ENCODE measurements around the gene MEG3.
"Not testable (repeated sequence)": the region's sequence is repeated elsewhere in the genome, so short reads cannot be mapped to it uniquely, and the experiment has no call there.

The MEG3 gene

GRCh38 chr14:100789460-100790417, 36.2 kb upstream of the MEG3 start:
- no peak for DNase-seq

GRCh38 chr14:100790502-100791347, 35.2 kb upstream of the MEG3 start:
- DNase-seq, result no peak

DNA sequence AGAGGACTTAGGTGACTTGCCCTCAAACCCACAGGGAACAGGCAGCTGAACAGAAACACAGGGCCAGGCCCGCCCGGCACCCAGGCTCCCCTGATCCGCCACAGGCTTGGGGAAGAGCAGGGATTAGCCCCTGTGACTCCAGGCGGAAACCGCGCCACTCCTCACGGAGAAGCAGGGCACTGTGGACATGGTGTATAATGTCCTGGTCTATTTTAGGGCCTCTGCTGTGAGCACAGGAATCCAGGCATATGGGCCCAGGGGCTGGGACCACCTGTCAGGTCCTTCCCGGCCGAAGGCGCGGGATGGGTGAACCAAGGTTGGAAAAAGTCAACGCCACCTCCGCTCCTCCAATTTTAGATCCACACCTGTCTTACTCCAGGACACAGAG, 34.6 kb upstream of the MEG3 start:
- DNase-seq, result no peak

DNA sequence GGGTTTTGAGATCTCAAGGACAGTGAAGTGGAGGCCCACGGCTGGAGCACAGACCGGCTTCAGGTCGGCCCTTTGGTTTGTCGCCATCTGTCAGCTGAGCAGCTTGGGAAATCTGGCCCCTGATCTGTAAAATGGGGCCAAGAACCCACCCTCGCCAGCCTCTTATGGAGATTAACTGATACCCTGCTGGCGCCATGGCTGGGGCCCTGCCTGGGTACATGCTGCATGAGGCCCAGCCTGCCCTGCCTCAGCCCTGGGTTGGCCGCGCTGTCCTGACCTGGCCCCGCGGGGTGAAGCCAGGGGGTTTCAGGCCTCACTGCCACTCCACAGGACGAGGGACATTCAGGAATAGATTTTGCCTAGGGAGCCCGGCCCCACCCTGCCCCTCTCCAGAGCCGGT, 33.9 kb upstream of the MEG3 start:
- DNase-seq, result no peak

DNA sequence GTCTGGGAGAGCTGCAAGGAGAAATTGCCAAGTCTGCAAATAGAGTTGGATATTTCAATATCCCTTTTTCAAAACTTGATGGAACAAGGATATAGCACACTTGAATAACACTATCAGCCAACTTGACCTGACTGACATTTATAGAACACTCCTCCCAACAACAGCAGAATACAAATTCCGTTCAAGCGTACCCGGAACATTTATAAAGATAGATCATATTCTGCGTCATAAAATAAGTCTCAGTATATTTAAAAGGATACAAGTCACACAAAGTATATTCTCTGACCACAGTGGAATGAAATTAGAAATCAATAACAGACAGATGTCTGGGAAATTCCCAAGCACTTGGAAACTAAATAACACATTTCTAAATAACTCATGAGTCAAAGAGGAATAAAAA, 29.0 kb upstream of the MEG3 start:
- no peak for DNase-seq

DNA sequence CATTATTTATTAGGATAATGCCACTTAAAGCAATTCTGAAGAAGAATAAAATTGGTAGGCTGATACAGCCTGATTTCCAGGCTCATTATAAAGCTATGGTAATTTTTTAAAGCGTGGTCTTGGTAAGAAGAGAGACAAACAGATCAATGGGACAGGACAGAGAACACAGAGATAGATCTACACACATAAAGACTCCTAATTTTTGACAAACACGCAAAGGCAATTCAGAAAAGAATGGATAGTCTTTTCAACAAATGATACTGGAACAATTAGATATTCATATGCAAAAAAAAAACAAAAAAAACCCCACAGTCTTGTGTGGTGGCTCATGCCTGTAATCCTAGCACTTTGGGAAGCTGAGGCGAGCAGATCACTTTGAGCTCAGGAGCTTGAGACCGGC, 25.9 kb upstream of the MEG3 start:
- DNase-seq, result no peak

- not testable (repeated sequence) for DNase-seq
Observed at GRCh38 chr14:100801433-100801832, 24.5 kb upstream of the MEG3 start.

DNA sequence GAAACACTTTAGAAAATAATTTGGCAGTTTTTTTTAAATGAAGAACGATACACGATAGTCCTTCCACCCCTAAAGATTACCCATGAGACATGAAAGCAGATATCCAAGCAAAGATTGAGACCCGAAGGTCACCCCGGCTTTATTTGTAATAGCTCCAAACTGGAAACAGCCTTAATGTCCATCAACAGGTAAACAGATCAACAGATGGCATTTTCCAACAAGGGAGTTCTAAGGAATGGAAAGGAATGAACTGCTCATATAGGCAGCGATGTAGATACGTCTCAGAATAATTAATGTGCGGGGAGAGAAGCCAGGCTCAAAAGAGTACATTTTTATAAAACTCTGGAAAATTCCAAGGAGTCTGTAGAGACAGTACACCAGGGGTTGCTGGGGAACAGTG, 23.7 kb upstream of the MEG3 start:
- DNase-seq, result no peak

DNA sequence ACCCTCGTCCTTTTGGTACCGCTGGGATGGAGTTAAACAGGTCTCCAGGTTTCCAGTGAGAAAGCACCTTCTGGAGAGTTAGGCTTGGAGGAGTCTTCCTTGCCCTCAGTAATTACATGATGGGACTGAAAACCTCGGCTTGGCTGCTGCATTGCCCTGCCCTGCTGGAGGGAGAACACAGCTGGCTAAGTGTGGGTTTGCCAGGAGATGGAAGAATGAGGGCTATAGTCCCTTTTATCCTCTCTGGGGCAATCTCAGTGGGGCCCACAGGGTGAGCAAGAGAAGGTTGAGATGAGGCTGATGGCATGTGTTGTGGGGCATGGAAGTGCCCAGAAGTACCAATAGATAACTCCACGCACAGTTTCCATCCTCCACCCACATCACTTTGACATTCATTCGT, 23.2 kb upstream of the MEG3 start:
- DNase-seq, result no peak

DNA sequence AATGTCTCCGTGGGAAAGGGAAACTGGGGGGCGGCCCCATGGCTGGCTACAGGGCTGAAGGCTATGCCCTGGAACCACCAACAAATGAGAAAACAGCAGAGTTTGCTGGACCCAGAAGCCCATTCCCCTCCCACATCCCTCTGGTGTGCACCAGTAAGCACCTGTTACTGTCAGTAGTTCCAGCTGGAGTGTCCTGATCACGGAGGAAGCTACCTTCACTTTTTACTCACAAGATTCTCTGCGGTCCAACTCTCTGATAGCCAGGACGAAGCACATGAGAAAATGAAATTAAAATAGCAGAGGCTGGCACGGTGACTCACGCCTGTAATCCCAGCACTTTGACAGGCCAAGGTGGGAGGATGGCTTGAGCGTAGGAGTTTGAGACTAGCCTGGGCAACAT, 22.7 kb upstream of the MEG3 start:
- DNase-seq, result no peak

DNA sequence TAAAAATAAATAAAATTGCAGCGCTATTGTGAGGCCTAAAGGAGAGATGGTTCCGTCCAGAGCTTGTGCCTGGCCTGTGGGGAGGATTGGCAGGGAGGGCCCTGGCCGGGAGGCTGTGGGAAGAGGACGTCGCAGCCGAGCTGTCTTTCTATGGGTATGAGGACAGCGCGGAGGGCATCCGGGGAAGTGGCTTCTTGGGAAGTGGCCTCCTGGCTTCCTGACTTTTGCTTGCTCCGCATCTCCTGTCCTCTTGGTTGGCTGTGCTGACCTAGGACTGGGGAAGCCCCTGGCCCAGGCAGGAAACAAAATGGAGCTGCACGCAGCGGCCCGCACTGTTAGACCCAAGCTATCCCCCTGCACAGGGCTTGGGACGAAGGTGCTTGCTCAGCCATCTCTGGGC, 22.2 kb upstream of the MEG3 start:
- DNase-seq, result no peak

GRCh38 chr14:100804138-100804537, 21.8 kb upstream of the MEG3 start:
- no peak for DNase-seq

- DNase-seq, result no peak
Observed at GRCh38 chr14:100804558-100805309, 21.2 kb upstream of the MEG3 start.

DNA sequence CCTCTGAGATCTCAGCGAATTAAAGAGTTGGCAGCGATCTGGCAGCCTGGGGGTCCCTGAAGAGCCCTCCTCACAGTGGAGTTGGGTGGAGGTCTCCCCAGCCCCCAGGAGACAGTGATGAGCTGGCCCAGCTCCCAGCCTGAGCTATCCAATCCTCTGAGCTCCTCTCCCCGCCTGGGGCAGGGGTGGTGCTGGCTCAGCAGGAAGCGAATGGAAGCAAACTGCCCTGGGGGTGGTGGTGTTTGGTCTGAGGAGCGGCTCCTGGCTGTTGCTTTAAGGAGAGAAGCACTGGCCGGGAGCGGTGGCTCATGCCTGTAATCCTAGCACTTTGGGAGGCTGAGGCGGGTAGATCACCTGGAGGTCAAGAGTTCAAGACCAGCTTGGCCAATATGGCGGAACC, 19.5 kb upstream of the MEG3 start:
- no peak for DNase-seq

DNA sequence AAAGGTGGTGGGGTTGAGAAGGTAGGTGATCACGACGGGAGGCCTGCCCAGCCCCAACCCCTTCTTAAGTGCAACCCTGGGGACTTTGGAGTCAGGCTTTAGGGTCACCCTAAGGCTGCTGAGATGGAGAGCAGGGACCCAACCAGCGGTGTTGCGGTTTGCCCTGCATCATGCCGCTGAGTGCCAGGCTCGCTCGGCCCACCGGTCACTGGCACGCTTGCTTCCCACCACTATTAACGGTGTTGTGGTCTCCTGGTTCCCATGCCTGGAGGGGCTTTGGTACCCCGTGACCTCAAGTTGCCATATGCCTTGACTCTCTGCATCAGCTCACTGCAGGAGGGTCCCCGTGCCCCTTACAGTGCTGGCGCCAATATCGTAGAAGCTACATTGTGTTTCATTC, 18.4 kb upstream of the MEG3 start:
- no peak for DNase-seq

- DNase-seq, result no peak
Observed at GRCh38 chr14:100807979-100808734, 17.8 kb upstream of the MEG3 start.

GRCh38 chr14:100810435-100810834, 15.5 kb upstream of the MEG3 start:
- no peak for DNase-seq

DNA sequence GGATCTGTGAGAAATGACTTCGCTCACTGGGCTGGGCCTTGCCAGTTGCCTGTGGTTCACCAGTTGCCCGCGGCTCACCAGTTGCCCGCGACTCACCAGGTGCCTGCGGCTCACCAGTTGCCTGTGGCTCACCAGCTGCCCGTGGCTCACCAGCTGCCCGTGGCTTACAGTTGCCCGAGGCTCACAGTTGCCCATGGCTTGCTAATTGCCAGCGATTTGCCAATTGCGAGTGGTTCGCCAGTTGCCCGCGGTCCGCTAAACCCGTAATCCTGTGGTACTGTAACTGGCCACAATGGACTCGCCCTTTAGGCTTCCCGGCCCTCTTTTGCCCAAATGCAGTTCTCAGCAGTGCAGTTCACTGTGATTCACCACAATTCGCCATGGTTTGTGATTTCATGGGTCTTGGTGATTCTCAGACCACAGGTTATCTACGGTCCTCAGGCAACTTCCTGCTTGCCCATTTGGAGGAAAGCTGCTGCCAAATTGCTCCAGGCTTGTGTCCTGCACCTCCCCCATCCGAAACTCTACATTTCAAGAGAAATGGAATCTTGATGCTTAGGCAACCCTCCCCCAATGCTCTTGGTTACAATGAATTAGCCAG, 15.0 kb upstream of the MEG3 start:
- DNase-seq, result no peak

DNA sequence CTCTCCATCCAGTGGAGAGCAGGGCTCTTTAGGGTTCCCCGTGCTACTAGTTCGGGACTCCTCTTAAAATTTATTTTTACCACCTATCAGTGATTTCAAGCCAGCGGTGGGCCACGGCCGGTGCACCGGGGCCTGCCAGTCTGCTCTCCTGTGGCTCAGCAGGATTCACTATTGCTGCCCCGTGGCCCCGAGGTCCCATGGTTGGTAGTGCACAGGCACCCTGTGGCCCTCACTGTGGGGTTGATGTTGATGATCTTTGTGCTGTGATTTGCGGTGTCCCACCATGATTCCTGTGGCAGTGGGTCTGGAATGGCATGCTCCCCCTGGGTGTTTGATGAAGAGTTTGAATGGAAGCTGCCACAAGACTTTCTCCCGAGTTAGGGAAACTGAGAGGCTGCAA, 12.6 kb upstream of the MEG3 start:
- DNase-seq, result no peak

DNA sequence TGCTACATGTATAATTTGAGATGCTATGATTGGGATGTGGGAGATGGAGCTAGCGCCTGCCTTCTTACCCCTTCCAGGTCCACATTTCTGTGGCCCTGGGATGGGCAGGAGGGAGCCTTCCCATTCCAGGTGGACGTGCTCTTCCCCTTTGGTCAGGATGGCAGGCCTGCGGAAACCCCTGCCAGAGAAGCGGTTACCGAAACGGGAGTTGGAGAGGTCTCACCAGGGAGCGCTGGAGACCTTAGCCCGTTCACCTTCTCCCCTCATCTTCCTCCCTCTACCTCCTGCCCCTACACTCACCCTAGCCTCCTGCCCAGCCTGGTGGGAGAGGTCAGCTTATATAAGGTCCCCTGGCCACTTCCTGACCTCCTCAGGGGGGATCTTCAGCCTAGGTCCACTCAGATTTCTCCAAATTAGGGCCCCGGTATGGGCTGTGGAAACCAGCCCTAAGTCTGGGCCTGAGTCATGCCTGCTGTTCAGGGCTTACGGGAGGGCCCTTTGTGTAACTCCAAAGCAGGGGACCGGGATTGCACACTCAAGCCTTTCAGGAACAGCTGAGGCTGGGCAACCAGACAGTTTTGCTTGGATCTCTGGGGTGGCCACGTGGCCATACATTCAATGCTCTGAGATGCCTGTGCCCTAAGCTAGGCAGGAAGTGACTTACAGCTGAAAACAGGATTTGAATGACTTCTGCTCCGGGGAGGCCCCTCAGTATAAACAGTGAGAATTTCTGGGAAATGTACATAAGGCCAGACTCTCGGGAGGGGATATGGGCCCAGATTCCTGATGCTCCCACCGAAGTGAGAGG, 10.2 kb upstream of the MEG3 start:
- no peak for DNase-seq

GRCh38 chr14:100816286-100816949, 9.5 kb upstream of the MEG3 start:
- DNase-seq, result no peak
